ENCODE results near the gene ADNP2.

ADNP2 gene

GRCh38 chr18:80108739-80109675 lies at the start of gene ADNP2:
Gene ADNP2, plus strand, starts transcription at chr18:80109262. Its CDS starts 8,281 bp downstream, at chr18:80117543.
- TF ChIP-seq FOXP2 (optimal IDR thresholded peaks at IDR 0.05; ENCODE audit: control extremely low read depth, extremely low read length, insufficient read depth), result no peak
- TF ChIP-seq POLR2AphosphoS5 (IDR thresholded peaks at IDR 0.05; ENCODE audit: borderline replicate concordance, low read depth, low read length), result peak; percentile 70
- Histone ChIP-seq H3K36me3 (ENCODE audit: insufficient read depth, low read length) (peaks cover 7% of the 10 kb centered on the region), H3K4me3 (peak within 1 kb of the TSS; percentile 83)

GRCh38 chr18:80059945-80060344 lies 49.1 kb upstream of the ADNP2 start:
- H3K27ac ChIP-seq, result no peak overlapping the region
- H3K36me3 ChIP-seq (ENCODE audit: insufficient read depth, low read length), result no peaks in the 10 kb centered on the region
- no peak overlapping the region for H3K4me3 ChIP-seq
- no peak overlapping the region for H3K9ac ChIP-seq (ENCODE audit: insufficient read length)
- H3K9me3 ChIP-seq (ENCODE audit: low read depth, low read length), result no peaks in the 10 kb centered on the region
- no peak for DNase-seq (ENCODE audit: low read depth, low spot score)
- TF ChIP-seq POLR2AphosphoS5 (IDR thresholded peaks at IDR 0.05; ENCODE audit: borderline replicate concordance, low read depth, low read length) (no peak), EZH2 (IDR thresholded peaks at IDR 0.05) (no peak), FOXP2 (optimal IDR thresholded peaks at IDR 0.05; ENCODE audit: control extremely low read depth, extremely low read length, insufficient read depth) (no peak)

More at GRCh38 chr18:80108739-80109675, at the start of gene ADNP2:
- Histone ChIP-seq H3K9me3 (ENCODE audit: low read depth, low read length) (no peaks in the 10 kb centered on the region), H3K9ac (ENCODE audit: insufficient read length) (peak within 1 kb of the TSS; percentile 82), H3K27ac (peak within 1 kb of the TSS; percentile 95)
- peak; percentile 90 for DNase-seq (ENCODE audit: low read depth, low spot score)

GRCh38 chr18:80065705-80066104 lies 43.4 kb upstream of the ADNP2 start:
- Histone ChIP-seq H3K27ac (no peak overlapping the region), H3K36me3 (ENCODE audit: insufficient read depth, low read length) (no peaks in the 10 kb centered on the region), H3K4me3 (no peak overlapping the region), H3K9ac (ENCODE audit: insufficient read length) (no peak overlapping the region), H3K9me3 (ENCODE audit: low read depth, low read length) (no peaks in the 10 kb centered on the region)
- TF ChIP-seq POLR2AphosphoS5 (IDR thresholded peaks at IDR 0.05; ENCODE audit: borderline replicate concordance, low read depth, low read length) (no peak), EZH2 (IDR thresholded peaks at IDR 0.05) (no peak), FOXP2 (optimal IDR thresholded peaks at IDR 0.05; ENCODE audit: control extremely low read depth, extremely low read length, insufficient read depth) (no peak)
- no peak for DNase-seq (ENCODE audit: low read depth, low spot score)

GRCh38 chr18:80067321-80067720 lies 41.7 kb upstream of the ADNP2 start:
- H3K4me3 ChIP-seq, result no peak overlapping the region
- no peak overlapping the region for H3K27ac ChIP-seq
- TF ChIP-seq EZH2 (IDR thresholded peaks at IDR 0.05) (no peak), POLR2AphosphoS5 (IDR thresholded peaks at IDR 0.05; ENCODE audit: borderline replicate concordance, low read depth, low read length) (no peak), FOXP2 (optimal IDR thresholded peaks at IDR 0.05; ENCODE audit: control extremely low read depth, extremely low read length, insufficient read depth) (no peak)
- no peak for DNase-seq (ENCODE audit: low read depth, low spot score)
- no peak overlapping the region for H3K9ac ChIP-seq (ENCODE audit: insufficient read length)
- H3K9me3 ChIP-seq (ENCODE audit: low read depth, low read length), result no peaks in the 10 kb centered on the region
- no peaks in the 10 kb centered on the region for H3K36me3 ChIP-seq (ENCODE audit: insufficient read depth, low read length)

GRCh38 chr18:80067897-80068296 lies 41.2 kb upstream of the ADNP2 start:
- H3K36me3 ChIP-seq (ENCODE audit: insufficient read depth, low read length), result no peaks in the 10 kb centered on the region
- no peaks in the 10 kb centered on the region for H3K9me3 ChIP-seq (ENCODE audit: low read depth, low read length)
- H3K9ac ChIP-seq (ENCODE audit: insufficient read length), result no peak overlapping the region
- H3K4me3 ChIP-seq, result no peak overlapping the region
- no peak overlapping the region for H3K27ac ChIP-seq
- TF ChIP-seq POLR2AphosphoS5 (IDR thresholded peaks at IDR 0.05; ENCODE audit: borderline replicate concordance, low read depth, low read length), result no peak
- no peak for TF ChIP-seq EZH2 (IDR thresholded peaks at IDR 0.05)
- no peak for TF ChIP-seq FOXP2 (optimal IDR thresholded peaks at IDR 0.05; ENCODE audit: control extremely low read depth, extremely low read length, insufficient read depth)
- no peak for DNase-seq (ENCODE audit: low read depth, low spot score)

GRCh38 chr18:80068571-80069272 lies 40.3 kb upstream of the ADNP2 start:
- no peak for DNase-seq (ENCODE audit: low read depth, low spot score)
- Histone ChIP-seq H3K9me3 (ENCODE audit: low read depth, low read length) (no peaks in the 10 kb centered on the region), H3K27ac (no peak overlapping the region), H3K36me3 (ENCODE audit: insufficient read depth, low read length) (no peaks in the 10 kb centered on the region), H3K9ac (ENCODE audit: insufficient read length) (no peak overlapping the region), H3K4me3 (no peak overlapping the region)
- TF ChIP-seq EZH2 (IDR thresholded peaks at IDR 0.05) (no peak), FOXP2 (optimal IDR thresholded peaks at IDR 0.05; ENCODE audit: control extremely low read depth, extremely low read length, insufficient read depth) (no peak), POLR2AphosphoS5 (IDR thresholded peaks at IDR 0.05; ENCODE audit: borderline replicate concordance, low read depth, low read length) (no peak)

GRCh38 chr18:80070825-80071224 lies 38.2 kb upstream of the ADNP2 start:
- TF ChIP-seq FOXP2 (optimal IDR thresholded peaks at IDR 0.05; ENCODE audit: control extremely low read depth, extremely low read length, insufficient read depth), result no peak
- TF ChIP-seq POLR2AphosphoS5 (IDR thresholded peaks at IDR 0.05; ENCODE audit: borderline replicate concordance, low read depth, low read length), result no peak
- TF ChIP-seq EZH2 (IDR thresholded peaks at IDR 0.05), result no peak
- Histone ChIP-seq H3K9ac (ENCODE audit: insufficient read length) (no peak overlapping the region), H3K27ac (no peak overlapping the region), H3K9me3 (ENCODE audit: low read depth, low read length) (no peaks in the 10 kb centered on the region), H3K36me3 (ENCODE audit: insufficient read depth, low read length) (no peaks in the 10 kb centered on the region), H3K4me3 (no peak overlapping the region)
- no peak for DNase-seq (ENCODE audit: low read depth, low spot score)

GRCh38 chr18:80074183-80074582 lies 34.9 kb upstream of the ADNP2 start:
- H3K4me3 ChIP-seq, result no peak overlapping the region
- H3K9me3 ChIP-seq (ENCODE audit: low read depth, low read length), result no peaks in the 10 kb centered on the region
- no peak for DNase-seq (ENCODE audit: low read depth, low spot score)
- H3K36me3 ChIP-seq (ENCODE audit: insufficient read depth, low read length), result no peaks in the 10 kb centered on the region
- no peak overlapping the region for H3K9ac ChIP-seq (ENCODE audit: insufficient read length)
- H3K27ac ChIP-seq, result no peak overlapping the region
- no peak for TF ChIP-seq FOXP2 (optimal IDR thresholded peaks at IDR 0.05; ENCODE audit: control extremely low read depth, extremely low read length, insufficient read depth)

All from SK-N-MC (cell line).